HUES48 (cell line): ENCODE measurements around the gene PDZD2.

Experiments
- H3K27ac ChIP-seq: one replicate; pipeline ENCODE4 v1.7.0; 2013; ENCODE audit warnings: low read depth, low read length, inconsistent platforms
- H3K27me3 ChIP-seq: 2 replicates; pipeline ENCODE4 v1.6.1; 2013; ENCODE audit warnings: mild to moderate bottlenecking, low read length; ENCODE audit not compliant: control insufficient read depth, insufficient read depth
- H3K36me3 ChIP-seq: 2 replicates; pipeline ENCODE4 v1.6.1; 2013; ENCODE audit warnings: low read length; ENCODE audit not compliant: control insufficient read depth, insufficient read depth
- H3K4me1 ChIP-seq: 2 replicates; pipeline ENCODE4 v1.6.1; 2013; ENCODE audit warnings: mild to moderate bottlenecking, low read length; ENCODE audit not compliant: control insufficient read depth, insufficient read depth
- H3K4me3 ChIP-seq: 2 replicates; pipeline ENCODE4 v1.5.1; 2013; ENCODE audit warnings: mild to moderate bottlenecking, low read depth, low read length
- H3K9ac ChIP-seq: 2 replicates; pipeline ENCODE4 v1.6.1; 2013; ENCODE audit warnings: mild to moderate bottlenecking, low read depth, low read length, moderate library complexity
- H3K9me3 ChIP-seq: 2 replicates; pipeline ENCODE4 v1.6.1; 2013; ENCODE audit warnings: low read length; ENCODE audit not compliant: control insufficient read depth, insufficient read depth

PDZD2 gene

DNA sequence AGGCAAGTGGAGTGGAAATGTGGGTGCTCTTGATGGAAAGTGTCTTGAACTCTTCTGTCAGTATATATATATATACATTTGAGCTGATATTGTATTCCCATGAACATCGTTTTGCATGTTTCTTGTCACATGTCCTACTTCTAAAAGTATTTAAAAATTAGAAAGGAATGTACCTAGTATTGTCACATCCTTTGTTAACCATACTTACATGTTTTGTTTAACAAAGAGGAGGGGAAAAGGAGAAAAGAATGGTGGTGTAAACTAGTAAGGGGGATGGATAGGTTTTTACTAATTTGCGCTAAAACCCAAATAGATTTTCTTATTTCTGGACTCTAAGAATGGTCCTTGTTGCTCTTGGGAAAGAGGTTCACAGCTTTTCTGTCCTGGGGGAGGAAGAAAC lies 353.4 kb downstream of the PDZD2 start:
- no peaks in the 10 kb centered on the region for H3K27me3 ChIP-seq
- H3K9me3 ChIP-seq: no peaks in the 10 kb centered on the region
- peak overlapping the region; percentile 53; the same call in 1 of the 2 replicates for H3K9ac ChIP-seq
- H3K27ac ChIP-seq: peak overlapping the region; percentile 53
- H3K4me3 ChIP-seq: 0 out of 2 replicates have a peak overlapping the region, but pooled peaks have one; percentile 27
- H3K36me3 ChIP-seq: no peaks in the 10 kb centered on the region
- peaks cover 52% of the 10 kb centered on the region for H3K4me1 ChIP-seq

DNA sequence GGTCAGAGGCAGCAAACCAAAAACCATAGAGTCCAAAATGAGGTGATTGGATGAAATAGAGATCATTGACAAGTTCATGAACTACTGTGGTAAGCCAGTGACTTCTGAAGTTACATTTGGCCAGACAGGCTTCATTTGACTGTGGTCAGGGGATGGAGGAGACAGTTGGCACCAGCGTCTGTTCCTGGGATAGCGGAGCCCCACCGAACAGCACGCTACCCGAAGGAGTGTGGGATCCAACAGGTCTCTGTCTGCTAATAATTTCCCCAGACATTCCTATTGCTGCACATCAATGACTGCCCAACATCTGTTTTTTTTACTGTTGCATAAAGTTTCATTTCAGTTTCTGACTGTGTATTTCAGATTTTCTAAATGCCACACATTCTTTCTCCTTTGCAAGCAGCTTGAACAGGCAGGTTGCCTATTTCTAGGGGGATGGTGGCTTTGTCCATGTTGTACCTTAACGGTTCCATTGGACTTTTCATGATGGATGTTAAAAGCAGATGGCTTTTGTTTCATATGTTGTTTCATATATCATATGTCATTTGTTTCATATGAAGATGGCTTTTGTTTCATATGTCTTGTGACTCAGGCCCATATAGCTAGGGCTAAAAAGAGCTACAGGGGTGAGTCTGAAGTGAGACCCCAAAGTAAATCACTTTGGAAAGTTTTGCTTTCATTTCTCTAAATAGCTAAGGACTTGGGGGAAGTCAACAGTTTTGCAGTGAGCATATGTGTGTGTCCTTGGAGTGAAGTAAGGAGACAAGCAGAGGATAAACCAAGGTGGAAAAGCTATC lies 354.4 kb downstream of the PDZD2 start:
- Histone ChIP-seq H3K36me3 (no peaks in the 10 kb centered on the region), H3K4me1 (peaks cover 52% of the 10 kb centered on the region), H3K9ac (peak overlapping the region; percentile 53; the same call in 1 of the 2 replicates), H3K4me3 (no peak overlapping the region; the same call in 1 of the 2 replicates), H3K9me3 (no peaks in the 10 kb centered on the region), H3K27ac (no peak overlapping the region), H3K27me3 (no peaks in the 10 kb centered on the region)

DNA sequence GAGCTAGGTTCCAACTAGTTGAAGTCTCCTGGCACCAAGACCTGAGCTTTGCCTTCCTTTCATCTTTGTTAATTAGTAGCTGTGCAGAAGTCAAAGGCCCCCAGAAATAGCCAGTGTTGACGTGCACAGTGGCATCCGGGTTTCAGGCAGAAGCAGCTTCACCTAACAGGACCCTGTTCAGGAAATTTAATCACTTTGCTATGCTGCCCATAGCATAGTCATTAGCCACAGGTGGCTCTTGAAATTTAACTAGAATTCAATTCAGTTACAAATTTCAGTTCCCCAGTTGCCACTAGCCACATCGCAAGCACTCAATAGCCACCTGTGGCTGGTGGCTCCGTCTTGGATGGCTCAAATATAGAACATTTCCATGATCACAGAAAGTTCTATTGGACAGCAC lies 356.1 kb downstream of the PDZD2 start:
- H3K27me3 ChIP-seq: no peaks in the 10 kb centered on the region
- no peak overlapping the region for H3K27ac ChIP-seq
- H3K9ac ChIP-seq: no peak overlapping the region
- H3K4me3 ChIP-seq: no peak overlapping the region
- no peaks in the 10 kb centered on the region for H3K36me3 ChIP-seq
- H3K9me3 ChIP-seq: no peaks in the 10 kb centered on the region
- H3K4me1 ChIP-seq: peaks cover 52% of the 10 kb centered on the region

DNA sequence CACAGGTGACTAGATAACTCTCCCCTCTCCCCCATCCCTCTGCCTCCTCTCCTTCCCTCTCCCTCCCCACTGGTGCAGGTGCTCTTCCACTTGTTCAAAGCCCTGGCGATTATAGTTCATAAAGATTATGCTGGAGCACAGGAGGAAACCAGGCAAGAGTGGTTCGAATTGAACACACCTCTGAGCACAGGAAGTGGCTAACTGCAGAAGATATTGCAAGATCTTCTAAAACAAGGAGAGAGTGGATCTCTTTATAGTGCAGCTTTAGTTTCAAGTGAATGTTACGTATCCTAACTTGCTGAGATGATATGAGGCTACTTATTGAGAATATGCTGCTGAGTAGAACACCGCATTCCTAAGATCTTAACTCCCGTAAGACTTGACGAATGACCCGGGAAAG lies 356.8 kb downstream of the PDZD2 start:
- H3K9me3 ChIP-seq: no peaks in the 10 kb centered on the region
- no peak overlapping the region for H3K4me3 ChIP-seq
- no peaks in the 10 kb centered on the region for H3K27me3 ChIP-seq
- H3K4me1 ChIP-seq: peaks cover 46% of the 10 kb centered on the region
- no peaks in the 10 kb centered on the region for H3K36me3 ChIP-seq
- H3K9ac ChIP-seq: no peak overlapping the region
- H3K27ac ChIP-seq: no peak overlapping the region

DNA sequence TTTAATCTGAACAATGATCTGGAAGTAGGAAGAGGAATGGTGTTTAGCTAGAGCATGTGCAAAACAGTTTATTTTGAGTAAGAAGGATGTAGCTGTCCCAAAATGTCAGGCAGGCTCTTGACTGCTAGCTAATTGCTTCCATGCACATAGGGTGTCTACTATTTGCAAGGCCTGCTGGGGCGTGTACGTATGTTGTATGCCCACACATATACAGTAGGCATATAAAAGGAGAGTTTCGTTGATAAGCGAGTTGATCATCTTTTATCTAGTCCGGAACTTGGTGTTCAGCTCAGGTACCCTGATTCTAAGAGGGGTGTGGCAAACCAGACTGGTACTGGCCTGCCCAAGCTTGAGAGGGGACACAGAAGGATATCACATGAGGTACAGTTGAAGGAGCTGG lies 358.0 kb downstream of the PDZD2 start:
- Histone ChIP-seq H3K27ac (no peak overlapping the region), H3K4me3 (no peak overlapping the region), H3K9ac (no peak overlapping the region), H3K9me3 (no peaks in the 10 kb centered on the region), H3K36me3 (no peaks in the 10 kb centered on the region), H3K27me3 (no peaks in the 10 kb centered on the region), H3K4me1 (peaks cover 34% of the 10 kb centered on the region)

DNA sequence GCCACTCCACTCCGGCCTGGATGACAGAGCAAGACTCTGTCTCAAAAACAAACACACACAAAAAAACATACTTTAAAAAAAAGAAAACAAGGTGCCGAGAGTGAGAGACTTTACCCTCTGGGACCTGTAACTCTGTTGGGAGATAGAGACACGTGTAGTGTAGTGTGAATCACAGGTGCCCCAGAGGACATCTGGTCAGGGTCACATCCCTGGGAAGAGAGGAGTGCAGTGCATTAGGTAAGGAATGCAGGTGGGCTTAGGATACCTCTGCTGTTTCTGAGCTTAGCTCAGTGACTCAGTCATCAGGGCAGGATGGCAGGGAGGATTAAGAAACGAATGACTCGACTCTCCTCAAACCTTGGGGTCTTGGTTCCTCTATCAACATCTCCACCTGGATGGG lies 360.5 kb downstream of the PDZD2 start:
- Histone ChIP-seq H3K27ac (no peak overlapping the region), H3K9me3 (no peaks in the 10 kb centered on the region), H3K36me3 (no peaks in the 10 kb centered on the region), H3K4me3 (no peak overlapping the region), H3K27me3 (no peaks in the 10 kb centered on the region), H3K9ac (no peak overlapping the region), H3K4me1 (peaks cover 18% of the 10 kb centered on the region)

DNA sequence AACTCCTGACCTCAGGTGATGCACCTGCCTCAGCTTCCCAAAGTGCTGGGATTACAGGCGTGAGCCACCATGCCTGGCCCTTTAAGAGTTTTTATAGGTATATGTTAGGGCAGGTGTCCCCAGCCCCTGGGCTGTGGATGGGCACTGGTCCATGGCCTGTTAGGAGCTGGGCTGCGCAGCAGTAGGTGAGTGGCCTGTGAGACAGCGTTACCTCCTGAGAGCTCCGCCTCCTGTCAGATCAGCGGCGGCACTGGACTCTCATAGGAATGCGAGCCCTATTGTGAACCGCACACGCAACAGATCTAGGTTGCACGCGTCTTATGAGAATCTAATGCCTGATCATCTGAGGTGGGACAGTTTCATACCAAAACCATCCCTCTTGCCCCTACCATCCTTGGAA lies 361.8 kb downstream of the PDZD2 start:
- H3K9ac ChIP-seq: no peak overlapping the region
- H3K27me3 ChIP-seq: no peaks in the 10 kb centered on the region
- no peaks in the 10 kb centered on the region for H3K36me3 ChIP-seq
- no peaks in the 10 kb centered on the region for H3K9me3 ChIP-seq
- H3K4me1 ChIP-seq: peaks cover 12% of the 10 kb centered on the region
- H3K4me3 ChIP-seq: no peak overlapping the region
- no peak overlapping the region for H3K27ac ChIP-seq

DNA sequence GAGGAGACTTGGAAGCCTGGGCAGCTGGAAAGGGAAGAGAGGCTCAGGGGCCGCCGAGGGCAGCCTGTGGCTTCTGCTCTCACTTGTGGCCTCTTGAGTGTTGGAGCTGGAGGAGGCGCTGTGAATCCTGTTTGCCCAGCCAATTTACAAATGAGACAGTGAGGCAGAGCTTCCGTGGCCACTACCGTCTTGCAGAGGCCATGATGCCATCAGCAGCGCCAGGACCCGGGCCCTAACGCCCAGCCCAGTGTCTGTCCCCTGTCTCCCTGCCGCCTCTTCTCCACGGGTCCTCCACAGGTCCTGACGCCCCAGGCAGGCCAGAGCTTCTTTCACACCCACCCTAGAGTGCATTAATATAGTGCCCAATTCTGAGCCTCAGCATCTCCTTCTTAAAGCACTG lies 362.4 kb downstream of the PDZD2 start:
- no peaks in the 10 kb centered on the region for H3K36me3 ChIP-seq
- no peak overlapping the region for H3K27ac ChIP-seq
- no peak overlapping the region for H3K9ac ChIP-seq
- no peak overlapping the region for H3K4me3 ChIP-seq
- peaks cover 11% of the 10 kb centered on the region for H3K4me1 ChIP-seq
- no peaks in the 10 kb centered on the region for H3K9me3 ChIP-seq
- no peaks in the 10 kb centered on the region for H3K27me3 ChIP-seq

DNA sequence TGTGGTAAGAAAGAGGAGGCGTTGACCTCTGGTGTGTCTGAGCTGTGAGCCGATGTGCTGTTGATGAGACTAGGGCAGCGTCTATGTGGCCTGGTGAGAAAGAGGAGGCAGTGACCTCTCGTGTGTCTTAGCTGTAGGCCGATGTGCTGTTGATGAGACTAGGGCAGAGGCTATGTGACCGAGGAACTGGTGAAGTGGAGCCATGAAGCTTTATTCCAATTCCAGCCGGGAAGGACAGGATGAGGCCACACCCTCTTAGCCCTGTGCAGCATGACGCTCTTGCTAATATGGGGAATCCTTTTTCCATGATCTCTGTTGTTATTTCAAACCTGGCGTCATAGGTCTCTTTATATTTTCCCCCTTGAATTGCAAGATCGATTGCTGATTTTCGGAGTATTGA lies 362.8 kb downstream of the PDZD2 start:
- H3K27ac ChIP-seq: no peak overlapping the region
- no peak overlapping the region for H3K9ac ChIP-seq
- H3K36me3 ChIP-seq: no peaks in the 10 kb centered on the region
- no peaks in the 10 kb centered on the region for H3K9me3 ChIP-seq
- H3K27me3 ChIP-seq: no peaks in the 10 kb centered on the region
- no peak overlapping the region for H3K4me3 ChIP-seq
- H3K4me1 ChIP-seq: peaks cover 11% of the 10 kb centered on the region

DNA sequence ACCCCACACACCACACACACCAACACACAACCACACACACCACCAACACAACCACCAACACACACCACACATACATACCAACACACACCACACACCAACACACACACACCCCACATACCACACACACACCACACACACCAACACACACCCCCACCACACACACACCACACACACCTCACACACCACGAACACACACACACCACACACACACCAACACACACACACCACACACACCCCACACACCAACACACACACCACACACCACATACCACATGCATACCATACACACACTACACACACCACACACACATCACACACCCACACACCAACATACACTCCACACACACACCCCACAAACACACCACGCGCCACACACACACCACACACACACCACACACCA lies 363.8 kb downstream of the PDZD2 start:
- Histone ChIP-seq H3K4me3 (no peak overlapping the region), H3K9me3 (no peaks in the 10 kb centered on the region), H3K9ac (no peak overlapping the region), H3K36me3 (no peaks in the 10 kb centered on the region), H3K4me1 (peaks cover 11% of the 10 kb centered on the region), H3K27me3 (no peaks in the 10 kb centered on the region), H3K27ac (no peak overlapping the region)

DNA sequence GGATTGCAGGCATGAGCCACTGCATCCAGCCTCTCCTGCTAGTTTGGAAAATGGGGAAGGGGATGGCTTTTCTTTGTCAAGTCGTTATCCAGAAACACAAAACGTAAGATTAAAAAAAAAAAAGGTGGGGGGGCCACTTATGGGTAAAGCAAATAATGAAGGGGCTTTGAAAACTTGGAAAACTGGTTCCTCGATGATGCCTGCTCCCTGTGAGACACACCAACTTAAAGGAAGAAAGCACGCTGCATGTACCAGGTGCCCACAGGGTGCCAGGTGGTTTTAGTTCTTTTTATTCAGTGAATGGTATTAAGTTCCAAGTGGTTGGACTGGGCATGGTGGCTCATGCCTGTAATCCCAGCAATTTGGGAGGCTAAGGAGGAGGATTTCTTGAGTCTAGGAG lies 365.1 kb downstream of the PDZD2 start:
- no peak overlapping the region for H3K27ac ChIP-seq
- H3K4me1 ChIP-seq: peaks cover 11% of the 10 kb centered on the region
- no peak overlapping the region for H3K9ac ChIP-seq
- H3K4me3 ChIP-seq: no peak overlapping the region
- no peaks in the 10 kb centered on the region for H3K27me3 ChIP-seq
- H3K36me3 ChIP-seq: no peaks in the 10 kb centered on the region
- no peaks in the 10 kb centered on the region for H3K9me3 ChIP-seq
